SK-N-SH (cell line): ENCODE measurements around the gene RARA. TPM values are rescaled to one million over a fixed set of nuclear protein-coding genes. Genes with fewer than 3 reads are reported as not detected.

Experiments used
- CTCF ChIA-PET: fragments of 300-600, 350-600 bp; formaldehyde crosslinking; extraction: SDS; loops from one replicate; lab custom pipeline; 2021; lab: Yijun Ruan, JAX
- POLR2A ChIA-PET: fragments of 350-600 bp; sonication (Branson Sonifier 250); formaldehyde crosslinking; extraction: SDS; loops from one replicate; lab custom pipeline; 2020; ENCODE audit warnings: antibody characterized with exemption, inconsistent platforms; lab: Yijun Ruan, JAX
- DNase-seq: peaks from one replicate; pipeline ENCODE4 v3.0.0; 2012
- H2AFZ ChIP-seq: fragments of 200-600 bp; sonication (generic); 2 replicates; pipeline ENCODE4 v1.8.1; 2016; ENCODE audit warnings: antibody characterized with exemption, mild to moderate bottlenecking, low read depth
- H3F3A ChIP-seq: fragments of 200-600 bp; sonication (generic); replicated peaks from 2 replicates; pipeline ENCODE3; 2016; ENCODE audit warnings: antibody characterized with exemption, mild to moderate bottlenecking; ENCODE audit not compliant: insufficient read depth
- H3K27ac ChIP-seq, 2 experiments: fragments of 200-500 bp in 1 of 2; fragments of 200-600 bp in 1 of 2; sonication (Bioruptor generic) in 1 of 2; sonication (generic), shearing (Covaris generic) in 1 of 2; 2 replicates each; pipeline versions ENCODE4 v1.5.1 to v1.6.1; 2014 to 2016; ENCODE audit warnings: low read depth in 2 of 2, inconsistent platforms in 1 of 2, low read length in 1 of 2, mild to moderate bottlenecking in 1 of 2, mixed read lengths in 1 of 2
- H3K27me3 ChIP-seq: fragments of 200-600 bp; sonication (generic), shearing (Covaris generic); 2 replicates; pipeline ENCODE4 v1.6.1; 2016; ENCODE audit warnings: mixed run types; ENCODE audit not compliant: insufficient read depth
- H3K36me3 ChIP-seq, 2 experiments: fragments of 200-500 bp in 1 of 2; fragments of 200-600 bp in 1 of 2; sonication (Bioruptor generic) in 1 of 2; sonication (generic) in 1 of 2; replicated peaks in 1 of 2; 2 replicates each; pipeline versions ENCODE3 to v1.5.1; 2014 to 2016; ENCODE audit warnings: low read length in 1 of 2, mild to moderate bottlenecking in 1 of 2; ENCODE audit not compliant: insufficient read depth in 2 of 2, control insufficient read depth in 1 of 2
- H3K4me1 ChIP-seq, 2 experiments: fragments of 200-500 bp in 1 of 2; fragments of 200-600 bp in 1 of 2; sonication (Bioruptor generic) in 1 of 2; sonication (generic), shearing (Covaris generic) in 1 of 2; 2 replicates each; pipeline versions ENCODE4 v1.5.1 to v1.6.1; 2014 to 2016; ENCODE audit warnings: low read depth in 1 of 2, low read length in 1 of 2, mixed run types in 1 of 2; ENCODE audit not compliant: insufficient read depth in 2 of 2, control insufficient read depth in 1 of 2
- H3K4me2 ChIP-seq: fragments of 200-600 bp; sonication (generic), shearing (Covaris generic); 2 replicates; pipeline ENCODE4 v1.6.1; 2017; ENCODE audit warnings: mixed run types
- H3K4me3 ChIP-seq, 2 experiments: fragments of 200-500 bp in 1 of 2; fragments of 200-600 bp in 1 of 2; sonication (Bioruptor generic) in 1 of 2; sonication (generic), shearing (Covaris generic) in 1 of 2; 2 replicates each; pipeline versions ENCODE4 v1.5.1 to v1.8.1; 2014 to 2016; ENCODE audit warnings: low read depth in 2 of 2, inconsistent platforms in 1 of 2, low read length in 1 of 2, mild to moderate bottlenecking in 1 of 2, mixed read lengths in 1 of 2, moderate library complexity in 1 of 2
- H3K79me2 ChIP-seq: fragments of 200-600 bp; sonication (generic); 2 replicates; pipeline ENCODE4 v1.8.1; 2017; ENCODE audit warnings: mild to moderate bottlenecking; ENCODE audit not compliant: insufficient read depth
- H3K9ac ChIP-seq: fragments of 200-600 bp; sonication (generic); 2 replicates; pipeline ENCODE4 v1.6.1; 2017; ENCODE audit warnings: mixed run types
- H3K9me2 ChIP-seq: fragments of 200-600 bp; sonication (generic); 2 replicates; pipeline ENCODE4 v1.6.1; 2017; ENCODE audit warnings: mixed run types
- H3K9me3 ChIP-seq: fragments of 200-600 bp; sonication (generic); 2 replicates; pipeline ENCODE4 v1.6.1; 2017; ENCODE audit warnings: mixed run types, mild to moderate bottlenecking, moderate library complexity
- H4K20me1 ChIP-seq: fragments of 200-600 bp; sonication (generic); 2 replicates; pipeline ENCODE4 v1.6.1; 2017; ENCODE audit warnings: mild to moderate bottlenecking, mixed run types; ENCODE audit not compliant: insufficient read depth
- CHD2 ChIP-seq: fragments of 150-350 bp; IDR thresholded peaks from 2 replicates; pipeline ENCODE4 v1.6.1; 2018; ENCODE audit warnings: low read length; ENCODE audit not compliant: partially characterized antibody
- ELF1 ChIP-seq: IDR thresholded peaks from 2 replicates; pipeline ENCODE4 v1.4.0; 2012
- FOXM1 ChIP-seq: IDR thresholded peaks from 2 replicates; pipeline ENCODE4 v1.4.0; 2012; ENCODE audit warnings: low read depth, mild to moderate bottlenecking
- JUND ChIP-seq: IDR thresholded peaks from 2 replicates; pipeline ENCODE4 v1.4.0; 2012
- MEF2A ChIP-seq: IDR thresholded peaks from 2 replicates; pipeline ENCODE4 v1.4.0; 2012; ENCODE audit warnings: low read depth, borderline replicate concordance
- PBX3 ChIP-seq: IDR thresholded peaks from 2 replicates; pipeline ENCODE4; 2012
- RFX5 ChIP-seq: IDR thresholded peaks from 2 replicates; pipeline ENCODE4 v1.6.1; 2012; ENCODE audit warnings: mild to moderate bottlenecking, improper control_type of control experiment, low read length
- RXRA ChIP-seq: IDR thresholded peaks from 2 replicates; pipeline ENCODE4 v1.4.0; 2012; ENCODE audit warnings: low read depth, mild to moderate bottlenecking, borderline replicate concordance
- SMC3 ChIP-seq: IDR thresholded peaks from 2 replicates; pipeline ENCODE4 v1.6.1; 2012; ENCODE audit warnings: low read depth, low read length, improper control_type of control experiment
- USF1 ChIP-seq: IDR thresholded peaks from 2 replicates; pipeline ENCODE4 v1.4.0; 2012; ENCODE audit warnings: low read depth, borderline replicate concordance
- WGBS: methylation state at CpG from one replicate; pipeline ENCODE4 v1.1.6; 2017; ENCODE audit warnings: low lambda C conversion rate; 5-methylcytosine and 5-hydroxymethylcytosine counted together
- polyA plus RNA-seq, 3 experiments: library from polyadenylated mRNA; depleted of rRNA; stranded (reverse); fragments of >200 nt; gene quantifications; 2 replicates each; pipeline ENCODE4 v1.2.3, GENCODE V29; 2012

Gene RARA
- polyA plus RNA-seq, 1 of the 3 experiments (the other 2 are of a cell fraction) = 13.3 TPM

GRCh38 chr17:40323391-40324381, 14.7 kb downstream of the RARA start (continued):
- TF ChIP-seq USF1 (no peak), ELF1 (no peak), PBX3 (0 out of 2 replicates have a peak, but pooled peaks have one; percentile 6), RXRA (peak; percentile 68; the same call in 1 of the 2 replicates)

GRCh38 chr17:40325156-40326013, 16.4 kb downstream of the RARA start:
- no peak for DNase-seq
- ChIA-PET CTCF (interaction anchor here (0.9 to 57.6 kb wide), 4 partner anchors 9 to 25 kb away, joined by 3 to 1706 read pairs (median 88); partner anchors contain the start of genes CDC6 and RARA), POLR2A (interaction anchor here (0.6 kb wide), 1 partner anchor 20 kb away, joined by 3 read pairs; no protein-coding TSS in a partner anchor)
- H3K9me3 ChIP-seq = no peaks in the 10 kb centered on the region
- no peak overlapping the region for H2AFZ ChIP-seq
- peaks cover 75 to 88% of the 10 kb centered on the region in 2 experiments for H3K4me1 ChIP-seq
- TF ChIP-seq RXRA (no peak), SMC3 (no peak), CHD2 (no peak), FOXM1 (no peak), JUND (no peak), MEF2A (no peak), RFX5 (no peak)
- peak overlapping the region; percentile 61 for H3K4me2 ChIP-seq
- H3K9ac ChIP-seq = no peak overlapping the region
- H3K79me2 ChIP-seq = peaks cover 100% of the 10 kb centered on the region
- H3F3A ChIP-seq = peaks cover 22% of the 10 kb centered on the region
- peak overlapping the region; percentile 19 to 45; a peak in 3 of 4 replicates for H3K27ac ChIP-seq
- H4K20me1 ChIP-seq = peaks cover 79% of the 10 kb centered on the region
- no peak overlapping the region for H3K4me3 ChIP-seq
- H3K36me3 ChIP-seq = peaks cover 0 to 3% of the 10 kb centered on the region in 2 experiments
- H3K27me3 ChIP-seq = no peaks in the 10 kb centered on the region
- WGBS = 94% methylated on average over 13 of the region's 13 CpGs
- H3K9me2 ChIP-seq = no peaks in the 10 kb centered on the region
